Islet of Langerhans (tissue), 1 donor: Measurements from ENCODE around the gene CTNNBIP1.

Source experiments
- FAIRE-seq: peaks from one replicate; lab custom pipeline; 2011; peaks lifted over from hg19 to GRCh38; lab: Jason Lieb, UNC

CTNNBIP1 gene

GRCh38 chr1:9875636-9876000 lies 34.5 kb downstream of the CTNNBIP1 start:
- FAIRE-seq = no peak

- FAIRE-seq = peak; percentile 21
Observed at GRCh38 chr1:9874959-9875635, 35.0 kb downstream of the CTNNBIP1 start.

GRCh38 chr1:9874412-9874811 lies 35.7 kb downstream of the CTNNBIP1 start:
- no peak for FAIRE-seq

GRCh38 chr1:9873992-9874391 lies 36.1 kb downstream of the CTNNBIP1 start:
- FAIRE-seq = no peak

DNA sequence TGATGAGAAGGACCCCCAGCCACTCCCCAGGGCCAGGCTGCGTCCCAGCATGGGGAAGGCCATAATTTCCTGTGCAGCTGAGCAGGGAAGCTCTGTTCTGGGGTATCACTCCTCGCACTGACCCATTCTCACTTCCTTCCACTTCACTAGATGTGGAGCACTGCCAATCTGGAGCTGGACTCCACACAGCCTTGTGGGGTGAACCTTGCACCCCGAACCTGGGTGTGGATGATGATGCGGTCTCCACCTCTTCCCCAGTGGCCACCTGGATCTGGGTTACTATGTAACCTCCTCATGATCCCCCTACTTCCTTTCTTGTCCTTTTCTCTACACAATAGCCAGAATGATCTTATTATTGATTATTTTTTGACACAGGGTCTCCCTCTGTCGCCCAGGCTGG lies 36.7 kb downstream of the CTNNBIP1 start:
- no peak for FAIRE-seq

- no peak for FAIRE-seq
Observed at GRCh38 chr1:9872430-9873165, 37.5 kb downstream of the CTNNBIP1 start.

DNA sequence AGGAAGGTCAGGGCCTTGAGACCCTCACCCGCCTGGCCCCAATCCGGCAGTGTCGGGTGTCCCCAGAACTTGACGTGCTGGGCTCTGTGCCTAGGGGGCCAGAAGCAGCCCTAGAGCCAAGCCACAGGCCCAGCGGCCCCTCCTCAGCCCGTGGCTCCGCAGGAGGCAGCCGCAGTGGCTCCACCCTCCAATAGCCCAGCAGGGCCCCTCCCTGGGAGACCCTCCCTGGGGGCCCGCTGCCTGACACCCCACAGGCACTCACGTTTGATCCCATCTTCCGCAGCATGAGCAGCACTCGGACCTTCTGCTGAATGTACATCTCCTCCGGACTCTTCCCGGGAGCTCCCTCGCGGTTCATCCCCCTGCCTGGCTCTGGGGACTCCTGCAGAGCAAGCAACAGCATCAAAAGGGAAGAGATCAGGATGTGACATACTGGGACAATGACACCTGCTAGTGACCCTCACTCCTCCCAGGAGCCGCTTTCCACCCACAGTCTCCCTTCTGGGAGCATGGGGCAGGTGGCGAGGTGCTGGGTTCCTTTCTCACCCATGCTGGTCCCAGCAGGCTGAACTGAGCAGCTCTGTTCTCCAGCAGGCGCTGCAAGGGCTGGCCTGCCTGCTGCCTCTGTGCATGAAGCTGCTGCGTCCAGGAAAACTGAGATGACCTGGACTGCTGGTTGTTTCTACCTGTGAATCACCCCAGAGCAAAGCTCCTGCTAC lies 38.2 kb downstream of the CTNNBIP1 start:
- FAIRE-seq = no peak

- no peak for FAIRE-seq
Observed at GRCh38 chr1:9871021-9871420, 39.0 kb downstream of the CTNNBIP1 start.

DNA sequence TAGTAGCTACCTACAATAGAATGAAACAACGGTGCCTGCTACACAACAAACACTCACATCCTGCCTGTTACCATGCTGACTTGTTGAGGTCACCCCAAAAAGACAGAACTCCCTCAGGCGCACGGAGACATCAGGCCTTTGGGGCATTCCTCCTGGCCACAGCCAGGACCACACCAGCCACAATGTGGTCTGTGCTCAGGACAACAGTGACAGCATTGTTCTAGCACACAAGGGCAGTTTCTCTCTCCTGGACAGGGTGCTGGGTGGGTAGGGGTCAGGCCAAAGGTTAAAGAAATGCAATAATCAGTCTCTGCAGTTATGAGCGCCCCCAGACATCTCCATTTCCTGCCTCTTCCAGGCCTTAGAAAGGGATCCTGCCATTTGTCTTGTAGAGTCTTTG lies 39.5 kb downstream of the CTNNBIP1 start:
- no peak for FAIRE-seq

DNA sequence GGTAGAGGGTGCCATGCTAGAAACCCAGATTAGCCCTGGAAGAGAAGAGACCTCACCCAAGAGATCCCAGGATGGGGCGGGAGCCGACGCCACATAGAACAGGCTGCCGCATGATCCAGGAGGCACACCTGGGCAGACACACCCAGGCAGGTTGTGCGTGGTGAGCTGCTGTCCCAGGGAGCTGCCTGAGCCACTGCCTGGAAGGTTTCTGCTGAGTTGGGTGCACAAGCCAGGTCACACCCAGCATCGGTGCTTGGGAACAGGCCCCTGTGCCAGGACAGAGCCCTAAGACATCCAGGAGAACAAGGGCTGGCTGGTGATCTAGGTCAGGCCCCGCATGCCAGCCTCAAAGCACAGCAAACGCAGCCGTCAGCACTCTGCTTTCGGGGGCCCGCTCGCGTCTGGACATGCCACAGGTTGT lies 40.2 kb downstream of the CTNNBIP1 start:
- FAIRE-seq = no peak

- FAIRE-seq = no peak
Observed at GRCh38 chr1:9868244-9868590, 41.9 kb downstream of the CTNNBIP1 start.

DNA sequence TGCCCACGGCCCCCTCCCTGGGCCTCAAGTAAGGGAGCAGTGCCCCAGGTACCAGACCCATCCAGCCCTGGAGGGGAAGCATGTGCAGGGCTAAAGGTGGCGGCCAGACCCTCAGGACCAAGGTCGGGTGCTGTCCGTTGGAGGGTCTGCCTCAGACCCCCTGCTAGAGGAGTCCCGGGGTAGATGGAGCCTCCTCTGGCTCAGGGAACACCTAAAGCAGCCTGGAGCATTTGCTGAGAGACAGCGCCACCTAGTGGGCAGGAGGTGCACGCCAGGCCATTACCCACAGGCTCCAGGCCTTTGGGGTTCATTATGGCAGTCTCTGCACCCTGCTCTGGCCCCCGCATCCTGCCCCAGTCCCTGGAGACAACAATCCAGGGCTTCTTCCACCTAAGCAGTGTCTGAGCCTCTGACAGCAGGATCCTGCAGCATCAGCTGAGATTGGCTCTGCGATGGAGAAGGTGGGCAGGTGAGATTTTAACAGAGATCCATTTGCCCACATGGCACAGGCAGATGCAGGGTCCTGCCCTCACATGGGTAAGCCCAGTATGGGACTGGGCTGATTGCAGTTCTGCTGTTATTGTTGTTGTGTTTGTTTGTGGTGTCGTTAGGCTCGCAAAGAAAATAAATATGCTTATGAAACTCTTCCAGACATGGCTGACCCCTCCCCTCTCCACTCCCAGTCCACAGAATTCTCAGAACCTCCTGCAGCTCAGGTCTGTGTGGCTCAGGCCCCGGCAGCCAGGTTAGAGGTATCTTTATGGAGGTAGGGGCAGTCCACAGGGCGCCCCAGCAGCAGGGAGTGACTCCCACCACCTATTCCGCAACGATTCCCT lies 42.4 kb downstream of the CTNNBIP1 start:
- FAIRE-seq = peak; percentile 36

DNA sequence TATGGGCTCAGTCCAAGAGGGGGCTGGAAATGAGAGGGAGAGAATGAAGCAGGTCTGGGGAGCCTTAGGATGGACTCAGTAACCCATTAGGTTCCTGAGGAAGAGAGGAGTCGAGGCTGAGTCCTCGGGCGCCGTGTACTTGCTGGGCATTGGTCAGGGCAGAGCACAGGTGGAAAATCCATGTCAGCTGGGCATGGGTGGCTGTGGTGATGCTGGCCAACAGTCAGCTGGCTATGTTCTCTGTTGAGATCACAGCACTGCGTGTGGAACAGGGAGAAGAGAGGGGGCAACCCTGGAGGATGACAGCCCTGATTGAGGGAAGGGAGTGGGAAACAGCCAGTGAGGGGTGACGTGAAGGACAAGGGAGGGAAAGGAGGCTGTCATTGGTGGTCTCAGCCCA lies 43.2 kb downstream of the CTNNBIP1 start:
- FAIRE-seq = no peak

DNA sequence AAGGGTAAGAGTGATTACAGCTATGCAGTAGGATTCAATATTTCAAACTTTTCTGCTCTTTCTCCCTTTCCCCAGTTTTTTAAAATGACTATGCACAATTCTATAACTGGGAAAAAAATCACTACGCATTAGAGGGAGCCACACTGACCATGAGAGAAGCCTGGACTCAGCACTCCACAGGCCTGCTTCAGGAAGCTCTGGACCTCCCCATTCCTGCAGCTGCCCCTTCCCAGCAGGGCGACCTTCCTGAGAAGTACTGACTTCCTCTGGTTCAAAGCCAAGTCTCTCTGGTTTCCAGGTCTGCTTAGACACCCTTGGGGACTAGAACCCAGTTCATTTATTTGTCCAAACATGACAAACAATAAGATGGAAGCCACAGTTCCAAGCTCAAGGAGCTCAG lies 44.3 kb downstream of the CTNNBIP1 start:
- no peak for FAIRE-seq

DNA sequence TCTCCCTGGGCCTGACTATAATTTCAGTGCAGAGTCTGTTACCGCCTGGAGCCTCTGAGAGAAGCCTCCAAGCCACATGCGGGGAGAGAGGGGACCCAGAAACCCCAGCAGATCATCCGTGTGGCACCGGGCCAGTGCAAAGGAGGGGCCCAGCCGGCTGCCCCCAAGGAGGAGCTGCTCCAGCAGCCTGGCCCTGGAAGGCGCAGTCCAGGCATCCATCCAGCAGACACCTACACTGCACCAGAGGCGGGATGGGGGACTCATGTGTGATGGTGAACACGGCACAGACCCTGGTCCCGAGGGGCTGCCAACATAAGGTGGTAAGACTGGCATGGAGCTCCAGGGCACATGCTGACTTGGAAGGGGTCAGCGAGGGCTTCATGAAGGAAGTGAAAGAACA lies 46.7 kb downstream of the CTNNBIP1 start:
- no peak for FAIRE-seq

- no peak for FAIRE-seq
Observed at GRCh38 chr1:9861360-9861759, 48.7 kb downstream of the CTNNBIP1 start.

GRCh38 chr1:9860887-9861286 lies 49.2 kb downstream of the CTNNBIP1 start:
- FAIRE-seq = no peak

DNA sequence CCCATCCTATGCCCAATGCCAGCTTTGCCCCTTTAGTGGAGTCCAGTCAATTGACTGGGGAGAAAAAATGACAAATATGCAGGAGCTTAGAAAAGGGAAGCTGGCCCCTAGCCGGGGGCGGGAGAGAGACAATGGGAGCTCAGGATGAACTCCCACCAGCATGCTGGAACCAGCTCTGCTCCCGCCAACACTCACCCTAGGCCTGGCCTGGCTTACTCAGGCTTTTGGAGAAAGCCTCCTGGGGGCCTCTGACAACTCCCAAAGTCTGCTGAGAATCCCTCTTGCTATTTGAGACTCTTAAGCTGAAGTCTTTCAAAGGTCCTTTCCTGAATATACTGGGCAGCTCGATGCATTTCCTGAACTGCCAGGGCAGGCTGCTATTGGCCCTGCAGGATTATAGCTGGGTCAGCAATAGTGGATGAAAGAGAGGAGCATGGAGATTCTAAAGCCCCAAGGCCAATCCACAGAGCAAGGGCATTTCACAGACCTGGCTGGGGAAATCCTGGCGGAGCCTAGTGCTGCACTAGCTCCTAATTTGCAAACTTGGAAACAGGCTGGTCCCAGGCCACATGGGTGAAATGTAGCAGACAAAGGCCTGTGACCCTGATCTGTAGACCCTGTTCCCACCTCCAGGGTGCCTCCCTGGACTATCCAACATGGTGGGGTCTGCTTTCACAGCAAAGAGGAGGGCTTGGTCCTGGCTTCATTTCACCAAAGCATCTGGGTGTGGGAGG lies 50.6 kb downstream of the CTNNBIP1 start:
- FAIRE-seq = no peak

DNA sequence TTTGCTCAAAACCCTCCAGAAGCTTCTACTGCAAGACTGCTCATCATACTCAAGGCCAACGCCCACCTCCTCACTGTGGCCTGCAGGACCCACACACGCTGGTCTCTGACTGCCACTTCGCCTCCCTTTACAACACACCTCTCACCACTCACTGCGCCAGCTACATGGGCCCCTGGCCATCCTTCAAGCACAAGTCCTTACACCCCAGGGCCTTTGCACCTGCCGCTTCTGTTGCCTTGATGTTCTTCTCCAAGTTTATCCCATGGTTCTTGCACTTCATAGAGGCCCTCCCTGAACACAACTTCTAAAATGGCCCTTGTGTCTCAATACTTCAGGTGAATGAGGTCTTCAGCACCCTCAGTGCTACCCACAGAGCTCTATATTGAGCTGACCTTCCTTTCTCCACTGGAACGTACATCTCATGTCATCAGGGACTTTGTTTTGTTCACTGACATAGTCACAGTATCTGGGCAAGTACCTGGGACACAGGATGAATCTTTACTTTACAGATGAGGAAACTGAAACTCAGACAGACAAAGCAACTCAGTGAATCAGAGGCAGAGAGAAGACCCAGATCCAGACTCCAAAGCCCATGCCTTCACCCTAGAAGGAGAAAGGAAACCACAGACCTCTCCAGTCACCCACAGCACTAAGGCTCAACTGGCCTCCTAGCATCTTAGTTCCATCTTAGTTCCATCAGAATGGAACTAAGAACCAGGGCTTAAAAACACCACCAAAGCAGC lies 51.6 kb downstream of the CTNNBIP1 start:
- no peak for FAIRE-seq

- no peak for FAIRE-seq
Observed at GRCh38 chr1:9855186-9855585, 54.9 kb downstream of the CTNNBIP1 start.

- no peak for FAIRE-seq
Observed at GRCh38 chr1:9853249-9853595, 56.8 kb downstream of the CTNNBIP1 start.
